HepG2 (cell line): ENCODE data around the gene CAPN12. TPM values are rescaled to one million over a fixed set of nuclear protein-coding genes. Genes with fewer than 3 reads are reported as not detected.

Source experiments
- CBX2 ChIP-seq, 2 experiments: fragments of 200-600 bp in 1 of 2; sonication (generic); formaldehyde crosslinking in 1 of 2; IDR thresholded peaks; 2 replicates each; pipeline versions ENCODE4 v1.7.0 to v1.8.1; 2018 to 2022; ENCODE audit warnings: low read depth in 2 of 2, low read length in 1 of 2, mild to moderate bottlenecking in 1 of 2, missing genetic modification reagents in 1 of 2
- GATAD2A ChIP-seq: IDR thresholded peaks from 2 replicates; pipeline ENCODE4 v1.6.1; 2016
- GMEB2 ChIP-seq: IDR thresholded peaks from 2 replicates; pipeline ENCODE4 v1.6.1; 2016; ENCODE audit warnings: missing biosample characterization, missing genetic modification reagents, low read depth
- GTF2F1 ChIP-seq: fragments of 150-350 bp; IDR thresholded peaks from 2 replicates; pipeline ENCODE4 v1.6.1; 2014; ENCODE audit warnings: low read length
- JARID2 ChIP-seq: sonication (generic); formaldehyde crosslinking; IDR thresholded peaks from 2 replicates; pipeline ENCODE4 v1.8.1; 2023; ENCODE audit warnings: missing genetic modification reagents, inconsistent platforms; ENCODE audit not compliant: insufficient replicate concordance
- KDM6A ChIP-seq: IDR thresholded peaks from 2 replicates; pipeline ENCODE4 v1.6.1; 2016; ENCODE audit warnings: low read depth
- MAFK ChIP-seq, 2 experiments: IDR thresholded peaks in 1 of 2; conservative IDR thresholded peaks in 1 of 2; 2 replicates each; pipeline ENCODE4 v1.6.1; 2011; ENCODE audit warnings: improper control_type of control experiment in 2 of 2, low read length in 2 of 2
- NR2F1 ChIP-seq, 2 experiments: fragments of 450-650 bp in 1 of 2; formaldehyde crosslinking in 1 of 2; IDR thresholded peaks; 2 replicates each; pipeline versions ENCODE4 v1.5.0 to v1.6.1; 2016 to 2020; ENCODE audit warnings: mild to moderate bottlenecking in 1 of 2, missing compliant biosample characterization in 1 of 2, missing genetic modification reagents in 1 of 2, moderate library complexity in 1 of 2
- POGZ ChIP-seq: sonication (generic); formaldehyde crosslinking; IDR thresholded peaks from 2 replicates; pipeline ENCODE4 v1.4.0; 2020; ENCODE audit warnings: mild to moderate bottlenecking, missing genetic modification reagents
- POLR2G ChIP-seq: fragments of 200-400 bp; formaldehyde crosslinking; IDR thresholded peaks from 2 replicates; pipeline ENCODE4 v1.6.1; 2018; ENCODE audit warnings: mild to moderate bottlenecking, low read depth, low read length, moderate library complexity
- RFX5 ChIP-seq: IDR thresholded peaks from 2 replicates; pipeline ENCODE4 v1.6.1; 2011; ENCODE audit warnings: low read depth, low read length, improper control_type of control experiment
- SNRNP70 ChIP-seq: fragments of 200-400 bp; formaldehyde crosslinking; IDR thresholded peaks from 2 replicates; pipeline ENCODE4 v1.6.1; 2017; ENCODE audit warnings: mild to moderate bottlenecking, low read depth, low read length, moderate library complexity
- SOX13 ChIP-seq, 3 experiments: fragments of 450-650 bp in 1 of 3; sonication (generic) in 1 of 3; formaldehyde crosslinking in 1 of 3; IDR thresholded peaks in 2 of 3; conservative IDR thresholded peaks in 1 of 3; 2 replicates each; pipeline versions ENCODE4 v1.5.0 to v1.6.1; 2016 to 2020; ENCODE audit warnings: antibody characterized with exemption in 1 of 3, mild to moderate bottlenecking in 1 of 3, missing compliant biosample characterization in 1 of 3, missing genetic modification reagents in 1 of 3, moderate library complexity in 1 of 3
- SRSF1 ChIP-seq: fragments of 200-400 bp; formaldehyde crosslinking; optimal IDR thresholded peaks from 2 replicates; pipeline ENCODE3; 2017; ENCODE audit warnings: mild to moderate bottlenecking, low read depth, low read length, moderate library complexity
- TBX3 ChIP-seq: fragments of 450-650 bp; IDR thresholded peaks from 2 replicates; pipeline ENCODE4 v1.6.1; 2017; ENCODE audit warnings: antibody characterized with exemption, mild to moderate bottlenecking, inconsistent platforms, borderline replicate concordance
- TCF12 ChIP-seq, 2 experiments: fragments of 450-650 bp in 1 of 2; sonication (generic) in 1 of 2; formaldehyde crosslinking in 1 of 2; IDR thresholded peaks; 2 replicates each; pipeline versions ENCODE4 v1.6.1 to v1.8.0; 2017 to 2022; ENCODE audit warnings: antibody characterized with exemption in 1 of 2, mild to moderate bottlenecking in 1 of 2, missing genetic modification reagents in 1 of 2, moderate library complexity in 1 of 2
- TOE1 ChIP-seq: sonication (generic); formaldehyde crosslinking; IDR thresholded peaks from 2 replicates; pipeline ENCODE4 v1.4.0; 2020; ENCODE audit warnings: mild to moderate bottlenecking, missing genetic modification reagents
- YEATS4 ChIP-seq: sonication (generic); formaldehyde crosslinking; IDR thresholded peaks from 2 replicates; pipeline ENCODE4 v1.4.0; 2020; ENCODE audit warnings: missing genetic modification reagents, borderline replicate concordance
- ZC3H13 ChIP-seq: sonication (generic); formaldehyde crosslinking; IDR thresholded peaks from 2 replicates; pipeline ENCODE4 v1.8.1; 2023; ENCODE audit warnings: mild to moderate bottlenecking, missing genetic modification reagents, moderate library complexity
- ZFP1 ChIP-seq: IDR thresholded peaks from 2 replicates; pipeline ENCODE4 v1.6.1; 2016
- ZKSCAN8 ChIP-seq: IDR thresholded peaks from 2 replicates; pipeline ENCODE4 v1.6.1; 2016; ENCODE audit warnings: borderline replicate concordance, missing genetic modification reagents, missing compliant biosample characterization
- ZNF17 ChIP-seq: sonication (generic); formaldehyde crosslinking; IDR thresholded peaks from 2 replicates; pipeline ENCODE4 v1.5.0; 2020; ENCODE audit warnings: mild to moderate bottlenecking, missing genetic modification reagents
- ZNF614 ChIP-seq: IDR thresholded peaks from 2 replicates; pipeline ENCODE4 v1.6.1; 2018; ENCODE audit warnings: missing biosample characterization, missing genetic modification reagents, inconsistent platforms, borderline replicate concordance
- ZNF615 ChIP-seq: sonication (generic); formaldehyde crosslinking; IDR thresholded peaks from 2 replicates; pipeline ENCODE4 v1.5.0; 2020; ENCODE audit warnings: mild to moderate bottlenecking, missing genetic modification reagents, borderline replicate concordance
- ZNF781 ChIP-seq: sonication (generic); formaldehyde crosslinking; IDR thresholded peaks from 2 replicates; pipeline ENCODE4 v1.5.1; 2020; ENCODE audit warnings: borderline replicate concordance, mild to moderate bottlenecking, missing genetic modification reagents; ENCODE audit errors: not compliant biosample characterization
- polyA plus RNA-seq, 8 experiments: library from polyadenylated mRNA; depleted of rRNA in 3 of 8; stranded (reverse) in 7 of 8; unstranded in 1 of 8; fragments of >200 nt; fragmentation: Illumina TruSeq in 4 of 8; extraction: Trizol in 4 of 8; gene quantifications; 2 replicates each; pipeline versions ENCODE4 v1.2.1 to v1.2.3, GENCODE V29; 2011 to 2016; ENCODE audit warnings: low read depth in 4 of 8, missing spikeins in 1 of 8, mixed read lengths in 1 of 8; ENCODE audit not compliant: insufficient read depth in 1 of 8
- total RNA-seq, 5 experiments: library from RNA; depleted of rRNA; stranded (reverse); fragments of >200 nt; fragmentation: Illumina TruSeq; extraction: Trizol; gene quantifications; 2 replicates each; pipeline ENCODE4 v1.2.3, GENCODE V29; 2016; ENCODE audit warnings: low read depth in 1 of 5
- TF ChIP-seq, protein P1 (sequence below): sonication (generic); formaldehyde crosslinking; IDR thresholded peaks from 2 replicates; pipeline ENCODE4 v1.8.0; 2022; ENCODE audit warnings: mild to moderate bottlenecking, missing genetic modification reagents; ENCODE audit not compliant: insufficient replicate concordance
- TF ChIP-seq, protein P2 (sequence below): sonication (generic); IDR thresholded peaks from 2 replicates; pipeline ENCODE4 v1.6.1; 2016; ENCODE audit warnings: low read depth, borderline replicate concordance

Gene CAPN12
- total and polyA plus RNA-seq, 2 of the 13 experiments (the other 11 are each of a cell fraction or from before 2014, with no cell fraction given): 1.6 to 13.6 TPM

GRCh38 chr19:38763795-38764220 is 19.5 kb upstream of the CAPN12 start (continued):
- TF ChIP-seq RFX5 (no peak), KDM6A (CRISPR knock-in tag) (no peak), TCF12 (IDR thresholded peaks at IDR 0.05) (no peak), TCF12 (CRISPR knock-in tag; IDR thresholded peaks at IDR 0.05) (no peak), ZKSCAN8 (no peak), CBX2 (IDR thresholded peaks at IDR 0.05; ENCODE audit: low read depth, low read length) (no peak), CBX2 (CRISPR knock-in tag; IDR thresholded peaks at IDR 0.05; ENCODE audit: low read depth) (no peak), ZC3H13 (CRISPR knock-in tag) (no peak), NR2F1 (CRISPR knock-in tag; IDR thresholded peaks at IDR 0.05) (peak in 1 of 2 experiments; percentile 85; a peak in 2 of 4 replicates), ZNF615 (CRISPR knock-in tag) (no peak), SNRNP70 (no peak), GTF2F1 (no peak), POLR2G (0 out of 2 replicates have a peak, but pooled peaks have one; percentile 42), TOE1 (CRISPR knock-in tag) (no peak), MAFK (conservative IDR thresholded peaks at IDR 0.05 in 1 of 2, IDR thresholded peaks at IDR 0.05 in 1 of 2; ENCODE audit: low read length in 2 of 2) (no peak), SOX13 (IDR thresholded peaks at IDR 0.05) (no peak), SOX13 (CRISPR knock-in tag; conservative IDR thresholded peaks at IDR 0.05 in 1 of 2, IDR thresholded peaks at IDR 0.05 in 1 of 2) (0 out of 4 replicates have a peak, but pooled peaks of 1 of the 2 experiments have one; percentile 7), ZNF614 (CRISPR knock-in tag) (no peak), YEATS4 (CRISPR knock-in tag) (peak; percentile 29; the same call in 1 of the 2 replicates), POGZ (CRISPR knock-in tag) (peak; percentile 27; the same call in 1 of the 2 replicates), GMEB2 (CRISPR knock-in tag) (no peak), TBX3 (peak; percentile 87), GATAD2A (CRISPR knock-in tag) (peak; percentile 39; the same call in 1 of the 2 replicates), JARID2 (CRISPR knock-in tag) (no peak), ZFP1 (CRISPR knock-in tag) (no peak), ZNF781 (CRISPR knock-in tag) (no peak), SRSF1 (no peak), ZNF17 (no peak)
- TF ChIP-seq, protein P1, sequence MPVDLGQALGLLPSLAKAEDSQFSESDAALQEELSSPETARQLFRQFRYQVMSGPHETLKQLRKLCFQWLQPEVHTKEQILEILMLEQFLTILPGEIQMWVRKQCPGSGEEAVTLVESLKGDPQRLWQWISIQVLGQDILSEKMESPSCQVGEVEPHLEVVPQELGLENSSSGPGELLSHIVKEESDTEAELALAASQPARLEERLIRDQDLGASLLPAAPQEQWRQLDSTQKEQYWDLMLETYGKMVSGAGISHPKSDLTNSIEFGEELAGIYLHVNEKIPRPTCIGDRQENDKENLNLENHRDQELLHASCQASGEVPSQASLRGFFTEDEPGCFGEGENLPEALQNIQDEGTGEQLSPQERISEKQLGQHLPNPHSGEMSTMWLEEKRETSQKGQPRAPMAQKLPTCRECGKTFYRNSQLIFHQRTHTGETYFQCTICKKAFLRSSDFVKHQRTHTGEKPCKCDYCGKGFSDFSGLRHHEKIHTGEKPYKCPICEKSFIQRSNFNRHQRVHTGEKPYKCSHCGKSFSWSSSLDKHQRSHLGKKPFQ (CRISPR knock-in tag): no peak
- TF ChIP-seq, protein P2, sequence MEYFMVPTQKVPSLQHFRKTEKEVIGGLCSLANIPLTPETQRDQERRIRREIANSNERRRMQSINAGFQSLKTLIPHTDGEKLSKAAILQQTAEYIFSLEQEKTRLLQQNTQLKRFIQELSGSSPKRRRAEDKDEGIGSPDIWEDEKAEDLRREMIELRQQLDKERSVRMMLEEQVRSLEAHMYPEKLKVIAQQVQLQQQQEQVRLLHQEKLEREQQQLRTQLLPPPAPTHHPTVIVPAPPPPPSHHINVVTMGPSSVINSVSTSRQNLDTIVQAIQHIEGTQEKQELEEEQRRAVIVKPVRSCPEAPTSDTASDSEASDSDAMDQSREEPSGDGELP: no peak
